Activated naive CD8-positive, alpha-beta T cell (primary cell): ENCODE data around the gene COLEC11.

ENCODE experiments used
- H3K27ac Mint-ChIP-seq: one replicate; pipeline ENCODE4 v1.8.0; 2021; ENCODE audit warnings: mixed read lengths
- H3K27me3 Mint-ChIP-seq: one replicate; pipeline ENCODE4 v1.8.0; 2021; ENCODE audit warnings: mixed read lengths
- H3K36me3 Mint-ChIP-seq: one replicate; pipeline ENCODE4 v1.8.0; 2021; ENCODE audit warnings: mixed read lengths
- H3K4me1 Mint-ChIP-seq: one replicate; pipeline ENCODE4 v1.8.0; 2021; ENCODE audit warnings: low read depth, mixed read lengths
- H3K4me3 Mint-ChIP-seq: one replicate; pipeline ENCODE4 v1.8.0; 2021; ENCODE audit warnings: mild to moderate bottlenecking, mixed read lengths
- H3K9me3 Mint-ChIP-seq: one replicate; pipeline ENCODE4 v1.8.0; 2021; ENCODE audit warnings: low read depth, mixed read lengths

The COLEC11 gene

DNA sequence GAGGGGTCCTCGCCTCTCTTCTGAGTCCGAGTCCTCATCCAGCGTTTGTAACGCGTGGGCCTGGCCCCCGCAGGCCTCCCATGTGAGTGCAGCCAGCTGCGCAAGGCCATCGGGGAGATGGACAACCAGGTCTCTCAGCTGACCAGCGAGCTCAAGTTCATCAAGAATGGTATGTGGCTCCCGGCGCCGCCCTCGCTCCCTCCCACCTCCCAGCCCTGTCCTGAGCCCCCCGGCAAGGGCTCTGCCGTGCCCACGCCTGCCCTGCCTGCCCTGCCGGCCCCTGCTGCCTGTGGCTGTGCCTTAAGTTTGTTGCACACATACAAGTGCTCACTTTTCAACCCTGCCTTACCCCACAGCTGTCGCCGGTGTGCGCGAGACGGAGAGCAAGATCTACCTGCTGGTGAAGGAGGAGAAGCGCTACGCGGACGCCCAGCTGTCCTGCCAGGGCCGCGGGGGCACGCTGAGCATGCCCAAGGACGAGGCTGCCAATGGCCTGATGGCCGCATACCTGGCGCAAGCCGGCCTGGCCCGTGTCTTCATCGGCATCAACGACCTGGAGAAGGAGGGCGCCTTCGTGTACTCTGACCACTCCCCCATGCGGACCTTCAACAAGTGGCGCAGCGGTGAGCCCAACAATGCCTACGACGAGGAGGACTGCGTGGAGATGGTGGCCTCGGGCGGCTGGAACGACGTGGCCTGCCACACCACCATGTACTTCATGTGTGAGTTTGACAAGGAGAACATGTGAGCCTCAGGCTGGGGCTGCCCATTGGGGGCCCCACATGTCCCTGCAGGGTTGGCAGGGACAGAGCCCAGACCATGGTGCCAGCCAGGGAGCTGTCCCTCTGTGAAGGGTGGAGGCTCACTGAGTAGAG is 48.7 kb downstream of the COLEC11 start:
- no peaks in the 10 kb centered on the region for H3K4me1 Mint-ChIP-seq
- no peaks in the 10 kb centered on the region for H3K27me3 Mint-ChIP-seq
- no peaks in the 10 kb centered on the region for H3K36me3 Mint-ChIP-seq
- H3K27ac Mint-ChIP-seq: peak overlapping the region; percentile 22
- H3K9me3 Mint-ChIP-seq: no peaks in the 10 kb centered on the region
- no peak overlapping the region for H3K4me3 Mint-ChIP-seq

DNA sequence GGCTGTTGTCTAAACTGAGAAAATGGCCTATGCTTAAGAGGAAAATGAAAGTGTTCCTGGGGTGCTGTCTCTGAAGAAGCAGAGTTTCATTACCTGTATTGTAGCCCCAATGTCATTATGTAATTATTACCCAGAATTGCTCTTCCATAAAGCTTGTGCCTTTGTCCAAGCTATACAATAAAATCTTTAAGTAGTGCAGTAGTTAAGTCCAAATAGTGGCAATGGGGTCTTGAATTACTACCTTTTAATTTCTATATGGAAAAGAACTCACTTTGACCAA is 49.3 kb downstream of the COLEC11 start:
- Mint-ChIP-seq H3K4me3 (no peak overlapping the region), H3K36me3 (no peaks in the 10 kb centered on the region), H3K9me3 (no peaks in the 10 kb centered on the region), H3K27ac (peak overlapping the region; percentile 22), H3K4me1 (no peaks in the 10 kb centered on the region), H3K27me3 (no peaks in the 10 kb centered on the region)

DNA sequence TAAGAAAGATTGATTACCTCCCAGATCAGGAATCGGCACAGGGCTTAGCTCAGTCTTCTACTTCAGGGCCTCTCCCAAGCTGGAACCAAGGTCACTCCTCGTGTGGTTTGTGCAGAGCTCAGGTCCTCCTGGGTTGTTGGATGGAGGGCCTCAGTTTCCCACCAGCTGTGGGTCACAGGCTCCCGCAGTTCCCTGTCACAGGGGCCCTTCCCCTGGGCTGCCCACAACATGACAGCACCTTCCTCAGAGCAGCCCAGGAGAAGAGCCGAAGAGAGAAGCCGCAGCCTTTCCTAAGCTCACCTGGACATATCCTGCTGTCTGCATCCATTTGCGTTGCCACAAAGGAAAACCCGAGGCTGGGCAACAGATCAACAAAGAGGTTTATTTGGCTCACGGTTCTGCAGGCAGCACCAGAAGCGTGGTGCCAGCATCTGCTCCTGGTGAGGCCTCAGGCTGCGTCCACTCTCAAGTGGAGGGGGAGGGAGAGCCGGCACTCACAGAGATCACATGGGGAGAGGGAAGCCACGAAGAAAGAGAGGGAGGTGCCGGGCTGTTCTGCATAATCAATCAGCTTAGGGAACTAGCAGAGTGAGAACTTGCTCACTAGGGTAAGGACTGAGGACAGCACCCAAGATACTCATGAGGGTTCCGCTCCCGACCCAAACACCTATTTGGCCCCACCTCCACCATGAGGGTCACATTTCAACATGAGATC is 50.1 kb downstream of the COLEC11 start:
- H3K27me3 Mint-ChIP-seq: no peaks in the 10 kb centered on the region
- no peak overlapping the region for H3K4me3 Mint-ChIP-seq
- no peaks in the 10 kb centered on the region for H3K4me1 Mint-ChIP-seq
- no peak overlapping the region for H3K27ac Mint-ChIP-seq
- H3K36me3 Mint-ChIP-seq: no peaks in the 10 kb centered on the region
- no peaks in the 10 kb centered on the region for H3K9me3 Mint-ChIP-seq

DNA sequence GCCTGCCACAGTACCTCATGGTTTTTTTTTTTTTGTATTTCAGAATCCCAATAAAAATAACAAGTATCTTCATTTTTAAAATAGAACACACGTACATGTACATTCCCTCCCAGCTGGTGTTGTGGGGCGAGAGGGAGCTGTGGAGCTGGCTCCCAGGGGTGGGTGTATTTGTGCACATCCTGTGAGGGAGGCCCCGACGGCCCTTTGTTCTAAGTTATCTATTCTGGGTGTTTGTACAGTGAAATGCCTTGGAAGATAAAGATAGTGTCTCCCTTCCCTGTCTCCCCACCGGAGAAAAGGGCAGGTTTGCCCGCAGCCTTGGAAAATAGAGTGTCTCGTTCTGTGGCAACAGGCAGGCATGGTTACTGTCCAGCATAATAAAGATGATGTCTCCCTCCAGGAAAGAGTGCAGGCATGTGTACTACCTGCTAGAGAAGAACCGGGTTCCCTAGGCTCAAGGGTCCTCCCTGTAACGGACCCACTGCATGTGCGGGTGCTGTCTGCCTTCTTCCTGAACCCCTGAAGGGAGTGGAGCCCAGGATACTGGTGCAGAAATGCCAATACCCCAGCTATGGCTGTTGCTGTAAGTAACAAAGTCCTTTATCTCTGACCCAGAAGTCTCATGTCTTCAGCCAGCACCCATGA is 51.0 kb downstream of the COLEC11 start:
- no peak overlapping the region for H3K4me3 Mint-ChIP-seq
- H3K27me3 Mint-ChIP-seq: no peaks in the 10 kb centered on the region
- peaks cover 2% of the 10 kb centered on the region for H3K4me1 Mint-ChIP-seq
- H3K9me3 Mint-ChIP-seq: no peaks in the 10 kb centered on the region
- no peak overlapping the region for H3K27ac Mint-ChIP-seq
- no peaks in the 10 kb centered on the region for H3K36me3 Mint-ChIP-seq

DNA sequence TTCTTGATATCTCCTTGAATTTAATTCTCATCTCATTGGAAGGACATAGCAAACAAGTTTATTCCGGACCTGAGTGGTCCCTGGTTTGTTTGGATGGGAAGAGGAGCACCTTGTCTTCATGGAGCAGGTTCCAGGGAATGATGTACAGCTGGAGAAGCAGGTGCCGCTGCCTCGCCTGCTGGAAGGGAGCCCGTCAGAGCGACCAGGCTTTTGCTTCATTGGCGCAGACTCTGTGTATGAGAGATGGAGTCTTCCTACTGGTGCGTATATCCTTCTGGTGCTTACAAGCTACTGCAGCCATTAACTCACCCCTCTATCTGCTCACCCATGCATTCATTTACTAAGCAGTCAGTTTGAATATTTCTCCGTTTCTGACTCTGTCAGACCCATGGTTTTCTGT is 51.5 kb downstream of the COLEC11 start:
- Mint-ChIP-seq H3K9me3 (no peaks in the 10 kb centered on the region), H3K27ac (no peak overlapping the region), H3K4me3 (no peak overlapping the region), H3K27me3 (no peaks in the 10 kb centered on the region), H3K36me3 (no peaks in the 10 kb centered on the region), H3K4me1 (peaks cover 4% of the 10 kb centered on the region)

- Mint-ChIP-seq H3K4me1 (peaks cover 9% of the 10 kb centered on the region), H3K9me3 (no peaks in the 10 kb centered on the region), H3K36me3 (no peaks in the 10 kb centered on the region), H3K4me3 (no peak overlapping the region), H3K27ac (no peak overlapping the region), H3K27me3 (no peaks in the 10 kb centered on the region)
Observed at GRCh38 chr2:3647246-3647645, 52.3 kb downstream of the COLEC11 start.

DNA sequence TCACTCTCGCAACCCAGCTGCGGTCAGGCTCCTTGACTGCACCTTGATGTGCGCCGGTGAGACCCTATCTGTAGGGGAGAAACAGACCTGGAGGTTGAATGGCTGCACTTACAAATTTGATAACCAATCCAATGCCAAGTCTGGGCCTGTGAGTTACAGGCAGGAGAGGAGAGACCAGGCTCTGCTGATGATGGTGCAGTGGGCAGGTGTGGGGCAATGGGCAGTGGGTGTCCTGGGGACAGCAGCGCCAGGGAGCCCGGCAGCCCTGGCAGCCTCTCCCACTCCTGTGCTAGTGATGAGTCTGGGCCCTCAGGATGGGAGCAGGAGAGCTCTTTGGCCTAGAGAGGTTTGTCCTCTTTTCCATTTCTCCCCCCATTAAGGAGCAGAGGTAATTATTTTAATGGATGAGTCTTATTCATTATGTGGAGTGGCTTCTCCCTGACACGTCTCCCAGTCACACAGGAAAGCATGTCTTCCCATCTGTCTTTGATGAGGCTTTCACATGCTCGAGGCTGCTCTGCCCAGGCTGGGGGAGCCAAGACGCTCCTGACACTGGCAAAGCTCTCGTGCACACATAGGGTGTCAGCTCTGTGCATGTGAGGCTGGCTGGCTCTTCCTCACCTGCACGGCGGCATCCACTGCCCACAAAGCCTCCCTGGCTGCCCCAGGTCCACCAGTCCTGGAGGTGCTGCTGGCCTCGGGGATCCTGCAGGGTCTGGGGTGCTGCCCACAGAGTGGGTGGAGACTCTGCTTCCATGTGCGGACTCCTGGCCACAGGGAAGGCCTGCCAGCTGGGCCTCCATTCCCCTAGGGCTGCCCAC is 53.1 kb downstream of the COLEC11 start:
- H3K27ac Mint-ChIP-seq: no peak overlapping the region
- no peaks in the 10 kb centered on the region for H3K36me3 Mint-ChIP-seq
- peaks cover 10% of the 10 kb centered on the region for H3K4me1 Mint-ChIP-seq
- H3K4me3 Mint-ChIP-seq: no peak overlapping the region
- H3K9me3 Mint-ChIP-seq: no peaks in the 10 kb centered on the region
- H3K27me3 Mint-ChIP-seq: no peaks in the 10 kb centered on the region

DNA sequence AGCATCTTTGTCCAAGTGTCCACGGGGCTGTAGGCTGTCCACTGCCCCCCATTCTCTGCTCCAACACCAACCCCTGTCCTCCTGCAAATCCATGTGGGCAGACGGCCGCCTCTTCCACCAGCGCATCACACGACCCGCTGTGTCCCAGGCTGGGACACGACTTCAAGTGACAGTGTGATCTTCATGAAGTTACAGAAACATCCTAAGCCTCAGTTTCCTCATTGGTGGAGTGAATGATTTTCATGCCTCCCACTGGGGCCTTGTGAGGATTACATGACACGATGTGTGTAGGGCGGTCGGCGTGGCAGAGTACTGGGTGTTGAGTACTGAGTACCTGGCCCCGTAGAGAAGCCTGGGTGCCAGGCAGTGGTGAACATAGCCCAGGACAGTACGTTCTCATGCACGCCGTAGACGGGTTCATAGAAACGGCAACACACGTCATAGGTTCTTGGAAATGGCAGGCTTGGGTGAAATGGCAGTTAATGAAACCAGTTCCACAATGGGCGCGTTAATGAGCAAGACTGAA is 53.8 kb downstream of the COLEC11 start:
- Mint-ChIP-seq H3K4me3 (no peak overlapping the region), H3K27ac (no peak overlapping the region), H3K36me3 (no peaks in the 10 kb centered on the region), H3K4me1 (peaks cover 10% of the 10 kb centered on the region), H3K27me3 (no peaks in the 10 kb centered on the region), H3K9me3 (no peaks in the 10 kb centered on the region)

DNA sequence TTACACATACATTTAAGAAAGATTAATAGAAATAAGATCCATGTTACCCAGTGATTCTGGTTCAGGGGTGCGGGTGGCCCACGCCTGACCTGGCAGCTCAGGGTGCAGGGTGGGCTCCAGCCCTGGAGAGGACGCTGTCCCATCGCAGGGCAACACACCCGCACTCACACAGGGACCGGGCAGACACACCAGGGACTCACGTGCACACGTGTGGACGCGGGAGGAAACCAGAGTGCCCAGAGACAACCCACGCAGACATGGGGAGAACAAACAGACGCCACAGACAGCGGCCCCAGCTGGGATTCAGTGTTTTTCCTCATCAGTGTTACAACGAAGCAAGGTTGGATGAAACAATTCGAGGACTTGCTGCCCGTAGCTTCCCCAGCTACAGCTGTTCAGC is 54.7 kb downstream of the COLEC11 start:
- no peak overlapping the region for H3K27ac Mint-ChIP-seq
- no peaks in the 10 kb centered on the region for H3K27me3 Mint-ChIP-seq
- H3K36me3 Mint-ChIP-seq: no peaks in the 10 kb centered on the region
- no peak overlapping the region for H3K4me3 Mint-ChIP-seq
- peaks cover 10% of the 10 kb centered on the region for H3K4me1 Mint-ChIP-seq
- H3K9me3 Mint-ChIP-seq: no peaks in the 10 kb centered on the region

DNA sequence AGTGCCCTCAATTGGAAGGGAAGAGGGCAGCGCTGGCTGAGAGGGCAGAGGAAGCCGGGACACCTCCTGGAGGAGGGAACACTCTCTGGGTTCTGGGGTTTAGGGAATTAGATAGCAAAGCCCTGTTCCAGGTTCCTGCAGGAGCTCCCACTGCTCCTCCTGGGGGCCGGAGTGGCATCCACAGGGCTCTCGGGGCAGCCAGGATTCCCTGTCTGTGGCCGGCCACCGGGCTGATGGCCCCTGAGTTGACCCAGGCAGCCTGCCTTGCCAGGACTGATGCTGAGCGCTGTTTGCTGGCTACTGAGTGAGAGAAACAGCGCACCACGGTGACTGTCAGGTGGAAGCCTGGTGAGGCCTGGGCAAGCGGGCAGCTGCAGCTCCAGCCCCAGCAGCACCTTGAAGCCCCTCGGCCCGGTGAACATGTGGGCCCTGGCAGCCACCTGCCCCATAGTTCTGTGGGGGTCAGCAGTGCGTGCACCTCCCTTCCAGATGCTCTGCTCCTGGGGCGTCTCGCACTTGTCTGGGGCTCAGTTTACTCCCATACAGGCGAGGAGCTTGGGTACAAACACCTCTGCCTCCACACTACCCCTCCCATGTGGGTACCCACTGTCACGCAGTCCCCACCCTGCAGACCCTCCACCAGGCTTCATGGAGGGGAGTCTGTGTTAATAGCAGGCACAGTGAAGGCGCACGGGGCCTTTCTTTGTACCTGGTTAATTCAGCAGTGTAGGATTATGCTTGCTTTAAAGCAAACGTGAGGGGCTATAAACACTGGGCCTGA is 55.4 kb downstream of the COLEC11 start:
- H3K36me3 Mint-ChIP-seq: no peaks in the 10 kb centered on the region
- H3K4me1 Mint-ChIP-seq: peaks cover 10% of the 10 kb centered on the region
- H3K4me3 Mint-ChIP-seq: peak overlapping the region; percentile 77
- no peak overlapping the region for H3K27ac Mint-ChIP-seq
- no peaks in the 10 kb centered on the region for H3K27me3 Mint-ChIP-seq
- no peaks in the 10 kb centered on the region for H3K9me3 Mint-ChIP-seq

- peak overlapping the region; percentile 73 for H3K27ac Mint-ChIP-seq
- peak overlapping the region; percentile 90 for H3K4me3 Mint-ChIP-seq
- H3K9me3 Mint-ChIP-seq: no peaks in the 10 kb centered on the region
- peaks cover 10% of the 10 kb centered on the region for H3K4me1 Mint-ChIP-seq
- H3K27me3 Mint-ChIP-seq: no peaks in the 10 kb centered on the region
- no peaks in the 10 kb centered on the region for H3K36me3 Mint-ChIP-seq
Observed at GRCh38 chr2:3651691-3652648, 57.1 kb downstream of the COLEC11 start.

- Mint-ChIP-seq H3K27me3 (no peaks in the 10 kb centered on the region), H3K4me3 (no peak overlapping the region), H3K27ac (no peak overlapping the region), H3K36me3 (no peaks in the 10 kb centered on the region), H3K9me3 (no peaks in the 10 kb centered on the region), H3K4me1 (peaks cover 10% of the 10 kb centered on the region)
Observed at GRCh38 chr2:3652896-3653625, 58.1 kb downstream of the COLEC11 start.

DNA sequence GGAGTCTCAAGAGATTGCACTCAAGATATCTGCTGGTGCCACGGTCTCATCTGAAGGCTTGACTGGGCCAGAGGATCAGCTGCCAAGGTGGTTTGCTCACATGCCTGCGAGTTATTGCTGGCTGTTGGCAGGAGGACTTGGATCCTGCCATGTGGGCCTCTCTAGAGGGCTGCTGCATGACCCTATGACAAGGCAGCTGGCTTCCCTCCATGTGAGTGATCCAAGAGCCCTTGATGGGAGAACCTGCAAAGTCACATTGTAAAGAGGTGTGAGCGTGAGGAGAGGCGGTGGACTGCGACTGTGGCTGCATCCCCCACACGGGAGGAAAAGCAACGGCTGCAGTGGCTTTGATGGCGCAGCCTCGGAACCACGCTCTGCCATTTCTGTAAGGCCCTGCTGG is 59.1 kb downstream of the COLEC11 start:
- Mint-ChIP-seq H3K9me3 (no peaks in the 10 kb centered on the region), H3K27ac (no peak overlapping the region), H3K4me3 (no peak overlapping the region)

More for the DNA sequence above, 59.1 kb downstream of the COLEC11 start:
- H3K36me3 Mint-ChIP-seq: no peaks in the 10 kb centered on the region
- no peaks in the 10 kb centered on the region for H3K27me3 Mint-ChIP-seq
- peaks cover 10% of the 10 kb centered on the region for H3K4me1 Mint-ChIP-seq
